HG03442 (cell line): ENCODE data around the gene CACNB1.

Experiments
- ATAC-seq: cut with Tn5 transposase; IDR thresholded peaks from one replicate; pipeline ENCODE4 v1.9.1; 2021; ENCODE audit warnings: mild to moderate bottlenecking, moderate library complexity; ENCODE audit not compliant: unreplicated experiment

The CACNB1 gene

DNA sequence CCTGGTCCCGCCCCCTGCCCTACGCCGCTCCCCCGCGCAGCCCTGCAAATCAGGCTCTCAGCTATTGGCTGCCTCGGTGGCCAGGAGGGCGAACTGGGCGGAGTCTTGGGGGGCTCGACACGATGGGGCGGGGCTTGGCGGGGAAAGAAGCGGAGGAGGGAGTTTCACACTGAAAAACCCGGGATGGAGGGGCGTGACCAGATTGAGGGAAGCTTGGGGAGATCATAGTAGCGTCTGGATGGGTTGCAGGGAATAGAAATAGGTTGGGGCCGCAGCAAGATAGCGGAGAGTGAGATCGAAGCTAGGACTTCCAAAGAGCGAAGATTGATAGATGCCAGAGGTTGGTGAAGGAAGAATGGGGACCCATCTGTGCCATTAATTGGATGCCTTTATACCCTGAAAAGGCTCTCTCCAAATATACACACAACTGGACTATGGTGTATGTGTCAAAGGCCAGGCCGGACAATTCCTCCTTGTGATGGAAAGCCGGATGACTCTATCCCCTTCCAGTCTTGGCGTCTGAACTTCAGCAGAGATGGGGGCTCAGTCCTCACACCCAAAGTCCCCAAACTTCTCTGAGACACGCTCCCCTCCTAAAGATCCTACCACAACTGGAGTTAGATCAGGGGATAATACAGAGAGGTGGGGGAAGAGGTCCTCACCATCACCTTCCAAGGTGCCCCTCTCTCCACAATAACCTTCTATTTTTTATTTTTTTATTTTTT is 28.7 kb upstream of the CACNB1 start:
- ATAC-seq, result no peak

GRCh38 chr17:39225308-39225958 is 28.0 kb upstream of the CACNB1 start, which contains the start of gene STAC2:
Gene STAC2, minus strand, starts transcription at chr17:39225945. Its CDS starts 443 bp downstream, at chr17:39225502.
- no peak for ATAC-seq

GRCh38 chr17:39224778-39225307 is 27.4 kb upstream of the CACNB1 start:
- no peak for ATAC-seq

GRCh38 chr17:39223907-39224777 is 26.7 kb upstream of the CACNB1 start:
- no peak for ATAC-seq

DNA sequence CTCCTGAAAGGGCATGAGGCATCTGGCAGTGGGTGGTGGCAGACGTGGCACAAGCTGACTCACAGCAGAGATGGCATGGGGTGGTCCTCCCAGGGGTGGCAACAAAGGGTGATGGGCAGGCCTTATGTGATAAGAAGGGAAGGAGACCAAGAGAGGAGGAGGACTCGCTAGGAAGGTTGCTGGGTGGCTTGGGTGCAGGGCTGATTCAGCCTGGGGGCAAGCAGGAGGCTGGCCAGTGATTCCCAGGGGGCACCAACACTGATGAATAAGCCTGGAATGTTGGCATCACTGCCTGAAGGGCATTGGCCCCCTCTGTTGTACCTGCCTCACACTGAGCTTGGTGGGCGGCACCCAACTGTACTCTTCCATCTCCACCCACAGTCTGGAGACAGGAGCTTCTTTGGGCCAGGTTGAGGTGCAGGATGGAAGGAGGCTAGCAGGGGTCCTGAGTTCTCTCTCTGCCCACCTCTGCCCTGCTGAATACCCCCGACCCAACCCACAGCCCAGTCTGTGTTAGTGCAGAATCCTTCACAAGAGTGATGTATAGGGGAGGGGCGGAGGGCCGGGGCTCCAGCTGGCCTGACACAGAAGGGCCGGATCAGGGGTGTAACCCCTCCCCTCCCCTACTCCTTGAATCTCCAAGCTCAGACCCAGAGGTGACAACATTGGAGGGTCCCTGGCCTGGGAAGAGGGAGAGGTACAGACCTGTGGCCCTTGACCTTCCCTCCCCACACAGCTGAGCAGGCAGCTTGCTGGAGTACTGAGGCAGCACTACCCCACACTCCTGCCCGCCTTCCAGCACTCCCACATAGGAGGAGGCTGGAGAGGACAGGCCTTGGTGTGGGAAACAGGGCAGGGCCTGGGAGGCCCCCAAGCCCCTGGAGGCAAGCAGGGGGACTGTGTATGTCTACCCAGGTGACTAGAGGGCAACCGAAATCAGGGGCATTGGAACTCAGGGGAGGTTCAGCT is 25.7 kb upstream of the CACNB1 start:
- no peak for ATAC-seq

- no peak for ATAC-seq
These were observed 24.7 kb upstream of the CACNB1 start for GRCh38 chr17:39222151-39222550.

GRCh38 chr17:39221572-39221971 is 24.1 kb upstream of the CACNB1 start:
- ATAC-seq, result no peak

DNA sequence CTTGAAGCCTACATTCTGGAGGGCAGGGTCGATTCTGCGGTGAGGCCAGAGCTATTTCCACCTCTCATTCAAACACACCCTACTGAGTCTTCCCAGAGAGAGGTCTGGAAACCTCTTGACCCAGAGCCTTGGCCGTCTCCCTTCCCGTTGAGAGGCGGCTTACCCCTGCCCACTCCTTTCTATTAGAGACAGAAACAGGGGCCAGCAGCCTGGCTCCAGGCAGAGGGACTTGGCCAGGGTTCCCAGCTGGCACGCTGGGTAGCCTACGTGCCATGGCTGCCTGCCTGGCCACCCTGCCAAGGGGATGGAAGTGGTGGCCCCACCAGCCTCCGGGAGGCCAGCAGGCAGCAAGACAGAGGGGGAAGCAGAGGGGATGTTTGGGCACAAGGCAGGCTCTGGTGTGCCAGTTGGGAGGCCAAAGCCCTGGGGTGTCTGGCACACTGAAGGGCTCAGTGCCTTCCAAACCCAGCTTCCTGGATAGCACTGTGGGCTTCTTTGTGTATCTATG is 22.2 kb upstream of the CACNB1 start:
- ATAC-seq, result no peak

GRCh38 chr17:39218906-39219305 is 21.4 kb upstream of the CACNB1 start:
- no peak for ATAC-seq

GRCh38 chr17:39217734-39218369 is 20.4 kb upstream of the CACNB1 start:
- ATAC-seq, result no peak

DNA sequence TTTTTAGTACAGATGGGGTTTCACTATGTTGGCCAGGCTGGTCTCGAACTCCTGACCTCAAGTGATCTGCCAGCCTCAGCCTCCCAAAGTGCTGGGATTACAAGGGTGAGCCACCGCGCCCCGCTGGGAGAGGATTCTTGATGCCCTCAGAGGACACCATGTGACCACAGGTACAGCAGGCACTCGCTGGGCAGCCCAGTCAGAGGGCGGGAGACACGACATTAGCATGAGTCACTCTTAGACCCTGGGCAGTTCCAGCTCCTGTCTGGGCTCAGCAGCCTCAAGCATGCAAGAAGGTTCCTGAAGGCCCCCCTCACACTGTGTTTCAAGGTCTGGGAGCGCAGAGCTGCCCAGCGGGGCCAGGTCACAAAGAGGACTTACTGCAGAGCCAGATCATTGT is 16.4 kb upstream of the CACNB1 start:
- ATAC-seq, result no peak

DNA sequence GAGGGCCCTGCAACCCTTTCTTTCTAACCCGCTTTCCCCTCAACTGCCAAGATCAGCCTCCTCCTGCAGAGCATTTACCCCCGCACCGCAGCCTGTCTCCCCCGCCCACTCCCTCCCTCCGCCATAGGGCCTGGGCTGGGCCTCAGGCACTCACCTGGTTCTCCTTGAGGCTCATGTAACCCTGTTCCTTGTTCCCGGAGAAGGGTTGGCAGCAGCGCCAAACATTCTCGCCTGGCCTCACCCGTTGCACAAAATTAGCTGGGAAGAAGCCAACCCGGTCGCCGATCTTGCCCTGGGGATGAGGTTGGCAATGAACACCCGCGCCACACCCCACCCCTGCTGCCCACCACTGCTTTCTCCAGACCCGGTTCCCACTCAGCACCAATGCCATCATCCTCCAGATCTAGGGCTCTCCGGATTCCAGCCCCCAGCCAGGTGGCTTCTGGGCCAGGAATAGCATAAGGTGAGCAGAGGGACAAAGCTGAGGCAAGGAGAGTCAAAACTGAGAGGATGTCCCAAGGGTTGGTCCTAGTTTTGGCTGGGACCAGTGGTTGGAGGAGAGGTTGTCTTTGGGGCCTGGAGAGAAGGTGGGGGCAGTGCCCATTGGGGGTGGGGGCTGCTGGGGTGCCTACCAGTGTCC is 15.5 kb upstream of the CACNB1 start:
- no peak for ATAC-seq

GRCh38 chr17:39212195-39212810 is 14.8 kb upstream of the CACNB1 start:
- no peak for ATAC-seq

DNA sequence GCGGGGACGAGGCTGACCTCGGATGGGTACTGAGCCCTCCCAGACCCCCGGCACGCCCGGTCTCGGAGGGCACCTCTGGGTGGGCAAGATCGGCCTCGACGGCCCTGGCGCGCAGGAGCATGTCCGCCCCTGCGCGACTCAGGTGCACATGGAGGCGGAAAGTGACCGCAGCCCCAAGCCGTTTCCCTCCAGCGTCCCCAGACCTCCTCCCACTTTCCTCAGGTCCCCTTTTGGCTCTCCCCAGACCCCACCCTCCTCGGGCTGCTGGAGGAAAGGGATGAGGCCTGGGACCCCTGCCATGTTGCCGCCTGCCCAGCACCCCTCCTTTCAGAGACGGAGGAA is 12.6 kb upstream of the CACNB1 start:
- ATAC-seq, result no peak

- ATAC-seq, result no peak
These were observed 12.0 kb upstream of the CACNB1 start for GRCh38 chr17:39209317-39210092.

DNA sequence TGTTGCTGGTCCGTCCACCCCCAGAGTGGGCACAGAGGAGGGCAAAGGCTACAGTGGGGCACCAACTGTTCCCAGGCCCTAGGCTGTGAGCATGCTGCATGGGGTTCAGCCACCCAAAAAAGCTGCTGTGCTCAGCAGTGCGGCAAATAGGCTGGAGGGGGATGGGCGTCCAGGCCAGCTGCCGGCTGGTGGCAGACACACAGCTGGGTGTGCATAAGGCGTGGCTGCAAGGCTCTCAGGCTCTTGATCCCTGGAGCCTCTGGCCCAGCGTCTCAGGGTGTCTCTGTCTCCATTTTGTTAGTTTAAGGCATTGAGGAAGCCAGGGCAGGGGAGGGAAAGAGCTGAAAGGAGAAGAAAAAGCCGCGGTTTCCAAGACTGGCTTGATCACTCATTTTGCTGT is 11.4 kb upstream of the CACNB1 start:
- no peak for ATAC-seq

GRCh38 chr17:39208136-39208535 is 10.7 kb upstream of the CACNB1 start:
- no peak for ATAC-seq

GRCh38 chr17:39205112-39205526 is 7.7 kb upstream of the CACNB1 start:
- no peak for ATAC-seq
